Keratinocyte (primary cell): ENCODE measurements around the gene CHP1. TPM values are rescaled to one million over a fixed set of nuclear protein-coding genes. Genes with fewer than 3 reads are reported as not detected.

Experiments
- DNase-seq: peaks from one replicate; pipeline ENCODE4 v3.0.0-alpha.2; 2011; ENCODE audit warnings: low read depth, missing footprints, low spot score
- FAIRE-seq: peaks from 2 replicates; lab custom pipeline; 2011; peaks lifted over from hg19 to GRCh38; lab: Jason Lieb, UNC
- H2AFZ ChIP-seq: 2 replicates; pipeline ENCODE4 v1.6.0; 2012; ENCODE audit warnings: low read length, control low read depth, inconsistent platforms; ENCODE audit not compliant: control insufficient read depth
- H3K27ac ChIP-seq: 2 replicates; pipeline ENCODE4 v1.5.1; 2011; ENCODE audit warnings: low read length; ENCODE audit not compliant: control insufficient read depth, insufficient read depth
- H3K27me3 ChIP-seq: 3 replicates; pipeline ENCODE4 v1.6.0; 2011; ENCODE audit warnings: low read length; ENCODE audit not compliant: control insufficient read depth, insufficient read depth; ENCODE audit errors: extremely low read depth
- H3K36me3 ChIP-seq, 2 experiments: 2 replicates in 1 of 2; 3 replicates in 1 of 2; pipeline ENCODE4 v1.5.1; 2011; ENCODE audit warnings: low read length in 2 of 2, mild to moderate bottlenecking in 1 of 2; ENCODE audit not compliant: control insufficient read depth in 2 of 2, insufficient read depth in 2 of 2; ENCODE audit errors: extremely low read depth in 1 of 2
- H3K4me1 ChIP-seq: 3 replicates; pipeline ENCODE4 v1.5.1; 2011; ENCODE audit warnings: low read length; ENCODE audit not compliant: control insufficient read depth, insufficient read depth; ENCODE audit errors: extremely low read depth
- H3K4me2 ChIP-seq: 3 replicates; pipeline ENCODE4 v1.6.0; 2011; ENCODE audit warnings: low read depth, low read length; ENCODE audit not compliant: control insufficient read depth, insufficient read depth; ENCODE audit errors: extremely low read depth
- H3K4me3 ChIP-seq, 3 experiments: fragments of 200-600 bp in 1 of 3; sonication (generic) in 1 of 3; 2 replicates in 2 of 3; 3 replicates in 1 of 3; pipeline ENCODE4 v1.5.1; 2011 to 2016; ENCODE audit warnings: low read length in 3 of 3, mild to moderate bottlenecking in 3 of 3, control low read depth in 2 of 3, inconsistent platforms in 1 of 3, low read depth in 1 of 3, mixed read lengths in 1 of 3, mixed run types in 1 of 3, moderate library complexity in 1 of 3; ENCODE audit not compliant: control insufficient read depth in 2 of 3, insufficient read depth in 2 of 3; ENCODE audit errors: extremely low read depth in 1 of 3
- H3K79me2 ChIP-seq: 2 replicates; pipeline ENCODE4 v1.6.0; 2012; ENCODE audit warnings: low read length; ENCODE audit not compliant: control insufficient read depth, insufficient read depth
- H3K9ac ChIP-seq: 3 replicates; pipeline ENCODE4 v1.6.0; 2011; ENCODE audit warnings: low read length; ENCODE audit not compliant: control insufficient read depth, insufficient read depth; ENCODE audit errors: extremely low read depth
- H3K9me1 ChIP-seq: 3 replicates; pipeline ENCODE4 v1.6.0; 2011; ENCODE audit warnings: low read length; ENCODE audit not compliant: control insufficient read depth, insufficient read depth; ENCODE audit errors: extremely low read depth
- H3K9me3 ChIP-seq: 2 replicates; pipeline ENCODE4 v1.5.1; 2012; ENCODE audit warnings: low read depth, low read length; ENCODE audit not compliant: control insufficient read depth
- H4K20me1 ChIP-seq: 3 replicates; pipeline ENCODE4 v1.6.0; 2011; ENCODE audit warnings: low read length; ENCODE audit not compliant: control insufficient read depth, insufficient read depth; ENCODE audit errors: extremely low read depth
- CTCF ChIP-seq, 3 experiments: IDR thresholded peaks in 1 of 3; conservative IDR thresholded peaks in 1 of 3; optimal IDR thresholded peaks in 1 of 3; 2 replicates in 2 of 3; 3 replicates in 1 of 3; pipeline versions ENCODE3 to v1.5.1; 2011; ENCODE audit warnings: low read length in 3 of 3, mild to moderate bottlenecking in 3 of 3, moderate library complexity in 2 of 3, control low read depth in 1 of 3, inconsistent platforms in 1 of 3; ENCODE audit not compliant: insufficient read depth in 2 of 3; ENCODE audit errors: extremely low read depth in 1 of 3
- EZH2 ChIP-seq: IDR thresholded peaks from one replicate; pipeline ENCODE4 v1.6.1; 2012; ENCODE audit warnings: inconsistent platforms, mild to moderate bottlenecking, low read length, moderate library complexity
- dilution Hi-C: fragments of 300-500 bp; cut with MboI; formaldehyde crosslinking; loops from one replicate; pipeline ENCODE4 v1.7.0; 2020; ENCODE audit warnings: low sequenced_read_pairs; ENCODE audit not compliant: extremely low pct_ligation_motif_present
- polyA plus RNA-seq, 5 experiments: library from polyadenylated mRNA; depleted of rRNA in 3 of 5; stranded (reverse) in 3 of 5; stranded (forward) in 1 of 5; unstranded in 1 of 5; fragments of >200 nt; gene quantifications; 1 replicate in 1 of 5; 2 replicates in 3 of 5; 3 replicates in 1 of 5; pipeline versions ENCODE4 v1.2.1 to v1.2.3, GENCODE V29; 2011 to 2012; ENCODE audit warnings: missing spikeins in 2 of 5, low read depth in 1 of 5, low replicate concordance in 1 of 5

CHP1 gene
- polyA plus RNA-seq, 1 donor (not counting 4 experiments of a cell fraction or from before 2014, with no cell fraction given): 98.5 TPM

GRCh38 chr15:41301587-41301986 lies 70.5 kb downstream of the CHP1 start:
- Histone ChIP-seq H3K4me1 (no peaks in the 10 kb centered on the region), H3K27me3 (no peaks in the 10 kb centered on the region), H3K9me3 (no peaks in the 10 kb centered on the region), H4K20me1 (no peaks in the 10 kb centered on the region), H3K36me3 (peaks cover 0 to 5% of the 10 kb centered on the region in 2 experiments), H3K27ac (no peak overlapping the region), H2AFZ (no peak overlapping the region), H3K4me3 (no peak overlapping the region), H3K9me1 (no peaks in the 10 kb centered on the region), H3K9ac (no peak overlapping the region), H3K4me2 (no peak overlapping the region), H3K79me2 (peaks cover 2% of the 10 kb centered on the region)
- DNase-seq: no peak
- dilution Hi-C loops: no loop called here
- TF ChIP-seq EZH2 (no peak), CTCF (optimal IDR thresholded peaks at IDR 0.05 in 1 of 3, IDR thresholded peaks at IDR 0.05 in 1 of 3, conservative IDR thresholded peaks at IDR 0.05 in 1 of 3; ENCODE audit: extremely low read depth in 1 of 3, insufficient read depth in 2 of 3, low read length in 3 of 3) (no peak)
- FAIRE-seq: no peak

GRCh38 chr15:41304149-41304770 lies 73.2 kb downstream of the CHP1 start:
- dilution Hi-C loops: no loop called here
- Histone ChIP-seq H4K20me1 (no peaks in the 10 kb centered on the region), H3K9me1 (no peaks in the 10 kb centered on the region), H3K27ac (no peak overlapping the region), H3K27me3 (no peaks in the 10 kb centered on the region), H3K4me3 (no peak overlapping the region), H3K4me1 (no peaks in the 10 kb centered on the region), H3K9me3 (no peaks in the 10 kb centered on the region), H3K36me3 (peaks cover 0 to 3% of the 10 kb centered on the region in 2 experiments), H3K9ac (no peak overlapping the region), H3K4me2 (no peak overlapping the region), H3K79me2 (no peaks in the 10 kb centered on the region), H2AFZ (no peak overlapping the region)
- no peak for DNase-seq
- no peak for FAIRE-seq
- no peak for TF ChIP-seq CTCF (optimal IDR thresholded peaks at IDR 0.05 in 1 of 3, IDR thresholded peaks at IDR 0.05 in 1 of 3, conservative IDR thresholded peaks at IDR 0.05 in 1 of 3; ENCODE audit: extremely low read depth in 1 of 3, insufficient read depth in 2 of 3, low read length in 3 of 3)
